ENCODE data around the gene AEBP1.

AEBP1 gene

GRCh38 chr7:44121761-44122420 is 17.7 kb downstream of the AEBP1 start:
- TF ChIP-seq POLR2AphosphoS5 (IDR thresholded peaks at IDR 0.05; ENCODE audit: low read depth, low read length): no peak
- no peak for TF ChIP-seq REST (IDR thresholded peaks at IDR 0.05; ENCODE audit: insufficient read depth in 1 of 2, low read depth in 2 of 2, low read length in 2 of 2)
- TF ChIP-seq FOXP2 (optimal IDR thresholded peaks at IDR 0.05; ENCODE audit: borderline replicate concordance, extremely low read depth, extremely low read length, insufficient read depth): no peak
- TF ChIP-seq SIN3A (IDR thresholded peaks at IDR 0.05; ENCODE audit: borderline replicate concordance, insufficient read depth, low read length): no peak
- no peak for TF ChIP-seq TAF1 (IDR thresholded peaks at IDR 0.05; ENCODE audit: borderline replicate concordance, insufficient read depth, low read length)

- TF ChIP-seq POLR2AphosphoS5 (IDR thresholded peaks at IDR 0.05; ENCODE audit: low read depth, low read length) (no peak; the same call in 1 of the 2 replicates), REST (IDR thresholded peaks at IDR 0.05; ENCODE audit: insufficient read depth in 1 of 2, low read depth in 2 of 2, low read length in 2 of 2) (no peak), TAF1 (IDR thresholded peaks at IDR 0.05; ENCODE audit: borderline replicate concordance, insufficient read depth, low read length) (no peak), SIN3A (IDR thresholded peaks at IDR 0.05; ENCODE audit: borderline replicate concordance, insufficient read depth, low read length) (no peak), FOXP2 (optimal IDR thresholded peaks at IDR 0.05; ENCODE audit: borderline replicate concordance, extremely low read depth, extremely low read length, insufficient read depth) (no peak)
These were observed 18.4 kb downstream of the AEBP1 start for GRCh38 chr7:44122529-44122928.

GRCh38 chr7:44123190-44124003 is 19.3 kb downstream of the AEBP1 start, which contains the start of gene POLD2:
Gene POLD2 (minus strand): TSS chr7:44123548. CDS start chr7:44122053, 1,495 bp downstream.
- peak; percentile 74 for TF ChIP-seq POLR2AphosphoS5 (IDR thresholded peaks at IDR 0.05; ENCODE audit: low read depth, low read length)
- TF ChIP-seq SIN3A (IDR thresholded peaks at IDR 0.05; ENCODE audit: borderline replicate concordance, insufficient read depth, low read length): no peak
- TF ChIP-seq FOXP2 (optimal IDR thresholded peaks at IDR 0.05; ENCODE audit: borderline replicate concordance, extremely low read depth, extremely low read length, insufficient read depth): peak; percentile 42
- TF ChIP-seq TAF1 (IDR thresholded peaks at IDR 0.05; ENCODE audit: borderline replicate concordance, insufficient read depth, low read length): no peak
- TF ChIP-seq REST (IDR thresholded peaks at IDR 0.05; ENCODE audit: insufficient read depth in 1 of 2, low read depth in 2 of 2, low read length in 2 of 2): no peak

- TF ChIP-seq FOXP2 (optimal IDR thresholded peaks at IDR 0.05; ENCODE audit: borderline replicate concordance, extremely low read depth, extremely low read length, insufficient read depth): no peak
- TF ChIP-seq SIN3A (IDR thresholded peaks at IDR 0.05; ENCODE audit: borderline replicate concordance, insufficient read depth, low read length): no peak
- no peak for TF ChIP-seq REST (IDR thresholded peaks at IDR 0.05; ENCODE audit: insufficient read depth in 1 of 2, low read depth in 2 of 2, low read length in 2 of 2)
These were observed 20.7 kb downstream of the AEBP1 start for GRCh38 chr7:44124822-44125202.
